ENCODE results near the gene MAPK1. TPM values are rescaled to one million over a fixed set of nuclear protein-coding genes. Genes with fewer than 3 reads are reported as not detected.
"Not testable (repeated sequence)": the region's sequence is repeated elsewhere in the genome, so short reads cannot be mapped to it uniquely, and the experiment has no call there.

MAPK1 gene
- total RNA-seq, 1 experiment from 2014 or later, result 24.6 TPM

GRCh38 chr22:21727768-21728167, 139.7 kb downstream of the MAPK1 start:
- no peak for DNase-seq (ENCODE audit: low spot score)

DNA sequence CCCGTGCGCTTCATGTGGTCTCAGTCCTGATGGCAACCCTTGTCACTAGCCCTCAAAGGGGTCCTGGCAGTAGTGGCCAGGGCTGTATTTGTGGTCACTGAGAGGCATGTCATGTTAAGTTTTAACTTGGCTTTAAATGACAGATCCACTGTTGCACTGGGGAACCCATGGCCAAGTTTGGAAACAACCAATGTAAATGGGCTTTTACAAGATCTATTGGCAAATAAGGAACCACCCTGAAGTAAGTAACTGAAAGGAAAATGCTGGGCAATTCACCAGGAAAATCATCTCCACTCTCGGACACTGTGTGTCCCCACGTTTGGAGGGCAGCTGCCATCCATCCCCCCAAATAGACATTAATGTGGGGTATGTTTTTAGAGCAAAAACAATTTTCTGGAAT, 140.3 kb downstream of the MAPK1 start:
- no peak for DNase-seq (ENCODE audit: low spot score)

DNA sequence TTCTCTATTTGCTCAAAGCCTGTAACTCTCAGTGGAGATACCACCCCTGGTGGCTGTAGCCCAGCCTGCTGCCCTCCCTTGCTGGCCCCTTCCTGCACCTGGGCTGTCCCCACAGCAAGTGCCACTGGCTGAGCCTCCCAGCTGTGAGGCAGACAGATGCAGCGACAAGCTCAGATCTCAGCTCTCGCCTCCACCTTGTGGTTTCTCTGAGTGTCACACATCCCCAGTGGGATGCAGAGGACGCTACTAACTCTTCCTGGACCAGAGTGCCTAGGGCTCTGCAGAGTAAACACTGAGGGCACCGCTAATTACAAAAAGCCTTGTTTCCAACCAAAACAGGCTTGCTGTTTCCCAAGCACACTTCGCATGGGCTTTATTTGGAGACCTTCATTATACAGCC, 140.8 kb downstream of the MAPK1 start:
- peak; percentile 24 for DNase-seq (ENCODE audit: low spot score)

GRCh38 chr22:21725956-21726649, 141.3 kb downstream of the MAPK1 start:
- DNase-seq (ENCODE audit: low spot score), result no peak

DNA sequence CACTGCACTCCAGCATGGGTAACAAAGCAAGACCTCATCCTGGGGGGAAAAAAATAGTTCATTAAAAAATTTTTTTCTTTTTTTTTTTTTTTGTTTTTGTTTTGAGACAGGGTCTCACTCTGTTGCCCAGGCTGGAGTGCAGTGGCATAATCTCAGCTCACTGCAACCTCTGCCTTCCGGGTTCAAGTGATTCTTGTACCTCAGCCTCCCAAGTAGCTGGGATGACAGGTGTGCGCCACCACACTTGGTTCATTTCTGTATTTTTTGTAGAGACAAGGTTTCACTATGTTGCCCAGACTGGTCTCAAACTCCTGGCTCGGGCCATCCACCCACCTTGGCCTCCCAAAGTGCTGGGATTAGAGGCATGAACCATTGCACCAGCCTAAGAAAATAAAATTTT, 142.9 kb downstream of the MAPK1 start:
- DNase-seq (ENCODE audit: low spot score), result not testable (repeated sequence)

DNA sequence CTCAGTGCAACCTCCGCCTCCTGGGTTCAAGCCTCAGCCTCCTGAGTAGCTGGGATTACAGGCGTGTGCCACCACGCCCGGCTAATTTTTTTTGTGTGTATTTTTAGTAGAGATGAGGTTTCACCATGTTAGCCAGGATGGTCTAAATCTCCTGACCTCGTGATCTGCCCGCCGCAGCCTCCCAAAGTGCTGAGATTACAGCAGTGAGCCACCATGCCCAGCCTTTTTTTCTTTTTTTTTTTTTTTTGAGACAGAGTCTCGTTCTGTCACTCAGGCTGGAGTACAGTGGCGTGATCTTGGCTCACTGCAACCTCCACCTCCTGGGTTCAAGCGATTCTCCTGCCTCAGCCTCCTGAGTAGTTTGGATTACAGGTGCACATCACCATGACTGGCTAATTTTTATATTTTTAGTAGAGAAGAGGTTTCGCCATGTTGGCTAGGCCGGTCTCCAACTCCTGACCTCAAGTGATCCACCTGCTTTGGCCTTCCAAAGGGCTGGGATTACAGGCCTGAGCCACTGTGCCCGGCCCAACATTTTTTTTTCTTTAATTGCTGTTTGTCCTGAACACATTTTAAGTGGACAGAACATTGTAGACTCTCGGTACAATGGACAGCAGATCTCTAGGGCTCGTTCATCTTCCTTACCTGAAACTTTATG, 146.1 kb downstream of the MAPK1 start:
- not testable (repeated sequence) for DNase-seq (ENCODE audit: low spot score)

- not testable (repeated sequence) for DNase-seq (ENCODE audit: low spot score)
These were observed 147.1 kb downstream of the MAPK1 start for GRCh38 chr22:21720191-21720859.

GRCh38 chr22:21719024-21719423, 148.4 kb downstream of the MAPK1 start:
- no peak for DNase-seq (ENCODE audit: low spot score)

GRCh38 chr22:21718499-21718898, 148.9 kb downstream of the MAPK1 start:
- no peak for DNase-seq (ENCODE audit: low spot score)

GRCh38 chr22:21716395-21717122, 150.9 kb downstream of the MAPK1 start:
- DNase-seq (ENCODE audit: low spot score), result not testable (repeated sequence)

DNA sequence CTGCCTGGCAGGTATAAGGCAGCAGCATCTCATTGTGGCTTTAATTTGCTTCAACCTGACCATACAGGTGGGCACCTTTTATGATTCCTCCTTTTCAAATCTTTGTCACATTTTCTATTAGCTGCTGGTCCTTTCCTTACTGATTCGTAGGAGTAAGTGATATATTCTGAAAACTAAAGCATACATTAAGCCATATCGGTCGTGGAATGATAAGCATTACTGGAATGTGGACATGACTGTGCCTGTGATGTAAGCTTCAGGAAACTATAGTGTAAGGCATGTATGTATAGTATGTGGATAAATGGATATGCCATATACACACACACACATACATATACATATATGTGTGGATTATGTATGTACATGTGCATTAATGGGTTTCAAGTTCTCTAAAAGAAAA, 152.7 kb downstream of the MAPK1 start:
- DNase-seq (ENCODE audit: low spot score), result no peak

- DNase-seq (ENCODE audit: low spot score), result no peak
These were observed 153.2 kb downstream of the MAPK1 start for GRCh38 chr22:21714059-21714770.

DNA sequence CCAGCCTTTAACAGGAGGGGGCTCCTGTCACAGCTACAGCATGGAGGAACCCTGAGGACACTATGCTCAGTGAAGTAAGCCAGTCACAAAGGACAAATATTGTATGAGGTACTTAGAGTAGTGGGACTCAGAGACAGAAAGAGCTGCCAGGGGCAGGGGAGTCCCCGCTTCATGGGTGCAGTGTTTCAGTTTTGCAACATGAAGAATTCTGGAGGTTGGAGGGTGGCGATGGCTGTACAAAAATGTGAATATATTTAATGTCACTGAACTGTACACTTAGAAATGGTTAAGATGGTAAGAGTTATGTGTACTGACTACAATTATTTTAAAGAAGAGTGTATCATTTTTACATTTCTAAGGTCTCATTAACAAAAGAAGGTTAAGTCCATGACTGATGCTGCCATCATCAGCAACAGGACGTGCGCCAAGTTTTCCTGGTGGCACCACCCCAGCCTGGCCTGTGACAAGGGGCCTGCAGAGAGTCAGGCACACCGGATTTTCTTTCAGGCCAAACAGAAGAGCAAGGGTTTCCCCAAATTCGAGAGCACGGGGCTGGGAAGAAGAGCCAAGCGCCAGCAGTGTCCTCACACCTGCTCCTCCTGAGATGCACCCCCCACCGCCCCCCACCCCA, 153.9 kb downstream of the MAPK1 start:
- DNase-seq (ENCODE audit: low spot score), result no peak

GRCh38 chr22:21712751-21713427, 154.6 kb downstream of the MAPK1 start:
- peak; percentile 70 for DNase-seq (ENCODE audit: low spot score)

GRCh38 chr22:21711851-21712250, 155.6 kb downstream of the MAPK1 start:
- no peak for DNase-seq (ENCODE audit: low spot score)

GRCh38 chr22:21710156-21710555, 157.3 kb downstream of the MAPK1 start:
- no peak for DNase-seq (ENCODE audit: low spot score)

- DNase-seq (ENCODE audit: low spot score), result no peak
These were observed 157.8 kb downstream of the MAPK1 start for GRCh38 chr22:21709688-21710087.

DNA sequence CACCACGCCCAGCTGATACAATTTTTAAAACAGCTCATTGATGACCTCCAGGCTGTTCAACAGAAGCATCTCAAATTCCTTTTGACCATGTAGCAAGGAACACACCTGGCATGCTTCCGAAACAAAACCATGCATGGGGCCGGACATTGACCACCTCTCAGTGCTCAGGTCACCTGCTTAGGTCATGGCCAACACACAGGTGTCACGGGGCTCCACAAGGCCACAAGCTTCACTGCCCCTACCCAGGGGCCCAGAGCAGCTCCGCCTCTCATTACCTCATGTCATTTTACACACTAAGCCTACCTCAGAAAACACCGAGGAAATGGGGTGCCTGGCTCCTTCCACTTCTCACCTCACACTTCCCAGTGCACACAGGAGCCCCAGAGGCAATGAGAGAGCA, 158.5 kb downstream of the MAPK1 start:
- no peak for DNase-seq (ENCODE audit: low spot score)

GRCh38 chr22:21707677-21708076, 159.8 kb downstream of the MAPK1 start:
- no peak for DNase-seq (ENCODE audit: low spot score)

All from HT-29 (cell line).